Ovary (tissue), 9 donors: ENCODE results near the gene TMEM117. TPM values are rescaled to one million over a fixed set of nuclear protein-coding genes. Genes with fewer than 3 reads are reported as not detected.
A peak's percentile ranks its signal among the peaks of the same experiment; 100 is the strongest.

Source experiments
- DNase-seq, 5 donors: peaks; one replicate each; pipeline ENCODE4 v3.0.0-alpha.2; 2019 to 2020
- H3K27ac ChIP-seq, 2 donors: fragments of 200-600 bp; one replicate each; pipeline versions ENCODE4 v1.5.1 to v1.8.0; 2019 to 2022
- H3K27me3 ChIP-seq: fragments of 200-600 bp; one replicate; pipeline ENCODE4 v1.8.0; 2022
- H3K36me3 ChIP-seq: fragments of 200-600 bp; sonication (generic); one replicate; pipeline ENCODE4 v1.5.1; 2019
- H3K4me1 ChIP-seq: one replicate; pipeline ENCODE4 v1.8.1; 2013; ENCODE audit warnings: mild to moderate bottlenecking, moderate library complexity; ENCODE audit not compliant: insufficient read depth
- H3K4me3 ChIP-seq: fragments of 200-600 bp; sonication (generic); one replicate; pipeline ENCODE4 v1.5.1; 2017
- H3K9me3 ChIP-seq, 2 donors: fragments of 200-600 bp in 1 of 2; sonication (generic) in 1 of 2; one replicate each; pipeline versions ENCODE4 v1.5.1 to v1.8.1; 2013 to 2019; ENCODE audit warnings: mild to moderate bottlenecking in 1 of 2, moderate library complexity in 1 of 2
- CTCF ChIP-seq, 3 donors: fragments of 450-650 bp in 2 of 3; fragments of 200-600 bp in 1 of 3; IDR thresholded peaks; one replicate each; pipeline versions ENCODE4 v1.5.1 to v1.8.0; 2016 to 2022; ENCODE audit warnings: antibody characterized with exemption in 3 of 3, mild to moderate bottlenecking in 1 of 3
- EP300 ChIP-seq: sonication (generic); formaldehyde crosslinking; IDR thresholded peaks from one replicate; pipeline ENCODE4 v1.6.1; 2017; ENCODE audit warnings: antibody characterized with exemption
- POLR2A ChIP-seq: fragments of 450-650 bp; IDR thresholded peaks from one replicate; pipeline ENCODE4 v1.6.1; 2017; ENCODE audit warnings: antibody characterized with exemption, mild to moderate bottlenecking, moderate library complexity
- whole genome bisulfite sequencing, 3 donors: extraction: QIAGEN DNeasy Blood & Tissue Kit in 1 of 3; methylation state at CpG; one replicate each; pipeline versions ENCODE4 v1.1.5 to v1.1.7; 2013 to 2017; 5-methylcytosine and 5-hydroxymethylcytosine counted together
- intact Hi-C, 4 donors: fragments of 100-400 bp; cut with DNase I; formaldehyde crosslinking; loops; one replicate each; pipeline versions ENCODE4 v1.11.0 to v1.15.1; 2022 to 2023
- polyA plus RNA-seq, 2 donors: library from polyadenylated mRNA; stranded (reverse); fragments of 200-250 nt in 1 of 2; fragments of 350-450 nt in 1 of 2; fragmentation: Illumina TruSeq in 1 of 2; extraction: RNeasy Lipid Tissue Mini Kit (QIAGEN cat#74804) in 1 of 2; gene quantifications; one replicate each; pipeline ENCODE4 v1.2.3, GENCODE V29; 2013 to 2014
- total RNA-seq, 7 donors: library from RNA; depleted of rRNA in 2 of 7; stranded (reverse); fragments of >200 nt in 2 of 7; fragmentation: NEBNext Ultra II Directional in 3 of 7; extraction: Animal tissue kit (Norgen Biotek cat#: 25700) in 3 of 7; gene quantifications; one replicate each; pipeline versions ENCODE4 v1.1.0 to v1.2.4, GENCODE V29; 2016 to 2023
- donor health status: DM: no; HTN: no; CAD: no; lungs with moderate emphysema.
- donor health status: DM: no; HTN: no; CAD: no.
- donor health status: Bipolar disorder and iron deficiency.
- donor health status: DM: yes; HTN: yes; CAD: no.
- donor health status: DM: no; HTN: no; CAD: no.
- donor health status: DM: yes; HTN: yes; CAD: no.

TMEM117 gene
- total and polyA plus RNA-seq, 9 donors = 3.5 to 19.3 (median 6.3) TPM

GRCh38 chr12:43872396-43872795 is 36.5 kb downstream of the TMEM117 start:
- intact Hi-C loops = no loop called here
- no peaks in the 10 kb centered on the region for H3K9me3 ChIP-seq
- TF ChIP-seq CTCF (IDR thresholded peaks at IDR 0.05) = no peak
- no peak for TF ChIP-seq POLR2A
- TF ChIP-seq EP300 = no peak
- H3K27ac ChIP-seq = no peak overlapping the region
- DNase-seq = no peak
- no peaks in the 10 kb centered on the region for H3K36me3 ChIP-seq
- H3K4me3 ChIP-seq = no peak overlapping the region
- 95 to 96% (median 95%) methylated on average over 2 of the region's 2 CpGs for WGBS, 3 donors
- H3K27me3 ChIP-seq = no peaks in the 10 kb centered on the region
- H3K4me1 ChIP-seq = no peaks in the 10 kb centered on the region

- no peaks in the 10 kb centered on the region for H3K9me3 ChIP-seq
- intact Hi-C loops = no loop called here
- H3K27me3 ChIP-seq = no peaks in the 10 kb centered on the region
- H3K36me3 ChIP-seq = no peaks in the 10 kb centered on the region
- no peak for DNase-seq
- no peak overlapping the region for H3K4me3 ChIP-seq
- TF ChIP-seq POLR2A = no peak
- TF ChIP-seq EP300 = no peak
- no peak for TF ChIP-seq CTCF (IDR thresholded peaks at IDR 0.05)
- 47 to 51% (median 49%) methylated on average over 3 of the region's 3 CpGs for WGBS, 3 donors
- H3K4me1 ChIP-seq = no peaks in the 10 kb centered on the region
- no peak overlapping the region for H3K27ac ChIP-seq
These were observed 42.2 kb downstream of the TMEM117 start for GRCh38 chr12:43878050-43878449.

GRCh38 chr12:43880547-43880946 is 44.7 kb downstream of the TMEM117 start:
- Histone ChIP-seq H3K27ac (no peak overlapping the region), H3K9me3 (no peaks in the 10 kb centered on the region), H3K4me3 (no peak overlapping the region), H3K4me1 (no peaks in the 10 kb centered on the region), H3K27me3 (no peaks in the 10 kb centered on the region), H3K36me3 (no peaks in the 10 kb centered on the region)
- DNase-seq = no peak
- intact Hi-C loops = no loop called here
- 71 to 75% (median 74%) methylated on average over 1 of the region's 1 CpG for WGBS, 3 donors
- no peak for TF ChIP-seq POLR2A

- Histone ChIP-seq H3K36me3 (no peaks in the 10 kb centered on the region), H3K9me3 (no peaks in the 10 kb centered on the region), H3K27me3 (no peaks in the 10 kb centered on the region), H3K27ac (no peak overlapping the region), H3K4me1 (no peaks in the 10 kb centered on the region), H3K4me3 (no peak overlapping the region)
- TF ChIP-seq EP300 (no peak), CTCF (IDR thresholded peaks at IDR 0.05) (peak in 2 of 3 donors; percentile 41 to 64)
- no peak for DNase-seq
- 11 to 19% (median 15%) methylated on average over 2 of the region's 2 CpGs for WGBS, 3 donors
- intact Hi-C loops = no loop called here
These were observed 46.8 kb downstream of the TMEM117 start for GRCh38 chr12:43882578-43883178.

GRCh38 chr12:43883311-43883710 is 47.4 kb downstream of the TMEM117 start:
- Histone ChIP-seq H3K9me3 (no peaks in the 10 kb centered on the region), H3K27me3 (no peaks in the 10 kb centered on the region), H3K36me3 (no peaks in the 10 kb centered on the region), H3K4me3 (no peak overlapping the region), H3K27ac (no peak overlapping the region), H3K4me1 (no peaks in the 10 kb centered on the region)
- intact Hi-C loops = no loop called here
- 26 to 43% (median 36%) methylated on average over 2 of the region's 2 CpGs for WGBS, 3 donors
- DNase-seq = no peak
- TF ChIP-seq POLR2A = no peak
- no peak for TF ChIP-seq CTCF (IDR thresholded peaks at IDR 0.05)
- TF ChIP-seq EP300 = no peak
